SU-DHL-6 (cell line): ENCODE measurements around the gene GPR162.

Experiments
- EZH2phosphoT487 ChIP-seq: fragments of 200-600 bp; sonication (generic), shearing (Covaris generic); conservative IDR thresholded peaks from 2 replicates; pipeline ENCODE4 v1.6.1; 2018; ENCODE audit warnings: mild to moderate bottlenecking, antibody characterized with exemption, low read length, moderate library complexity, mixed read lengths
- TF ChIP-seq, protein P1 (sequence below): fragments of 200-600 bp; sonication (generic); IDR thresholded peaks from one replicate; pipeline ENCODE4 v1.5.1; 2017; ENCODE audit warnings: antibody characterized with exemption, mild to moderate bottlenecking, low read length, moderate library complexity; ENCODE audit not compliant: insufficient read depth, poor library complexity, severe bottlenecking

- TF ChIP-seq, protein P1, sequence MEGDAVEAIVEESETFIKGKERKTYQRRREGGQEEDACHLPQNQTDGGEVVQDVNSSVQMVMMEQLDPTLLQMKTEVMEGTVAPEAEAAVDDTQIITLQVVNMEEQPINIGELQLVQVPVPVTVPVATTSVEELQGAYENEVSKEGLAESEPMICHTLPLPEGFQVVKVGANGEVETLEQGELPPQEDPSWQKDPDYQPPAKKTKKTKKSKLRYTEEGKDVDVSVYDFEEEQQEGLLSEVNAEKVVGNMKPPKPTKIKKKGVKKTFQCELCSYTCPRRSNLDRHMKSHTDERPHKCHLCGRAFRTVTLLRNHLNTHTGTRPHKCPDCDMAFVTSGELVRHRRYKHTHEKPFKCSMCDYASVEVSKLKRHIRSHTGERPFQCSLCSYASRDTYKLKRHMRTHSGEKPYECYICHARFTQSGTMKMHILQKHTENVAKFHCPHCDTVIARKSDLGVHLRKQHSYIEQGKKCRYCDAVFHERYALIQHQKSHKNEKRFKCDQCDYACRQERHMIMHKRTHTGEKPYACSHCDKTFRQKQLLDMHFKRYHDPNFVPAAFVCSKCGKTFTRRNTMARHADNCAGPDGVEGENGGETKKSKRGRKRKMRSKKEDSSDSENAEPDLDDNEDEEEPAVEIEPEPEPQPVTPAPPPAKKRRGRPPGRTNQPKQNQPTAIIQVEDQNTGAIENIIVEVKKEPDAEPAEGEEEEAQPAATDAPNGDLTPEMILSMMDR, result no peak
- TF ChIP-seq EZH2phosphoT487, result no peak
Measured at GRCh38 chr12:6863033-6863432, 41.4 kb downstream of the GPR162 start.
